HG02973 (cell line): ENCODE measurements around the gene PDE8A.
A peak's percentile ranks its signal among the peaks of the same experiment; 100 is the strongest.

Source experiments
- ATAC-seq: cut with Tn5 transposase; IDR thresholded peaks from one replicate; pipeline ENCODE4 v1.9.1; 2021; ENCODE audit warnings: moderate library complexity; ENCODE audit not compliant: unreplicated experiment

Gene PDE8A, protein sequence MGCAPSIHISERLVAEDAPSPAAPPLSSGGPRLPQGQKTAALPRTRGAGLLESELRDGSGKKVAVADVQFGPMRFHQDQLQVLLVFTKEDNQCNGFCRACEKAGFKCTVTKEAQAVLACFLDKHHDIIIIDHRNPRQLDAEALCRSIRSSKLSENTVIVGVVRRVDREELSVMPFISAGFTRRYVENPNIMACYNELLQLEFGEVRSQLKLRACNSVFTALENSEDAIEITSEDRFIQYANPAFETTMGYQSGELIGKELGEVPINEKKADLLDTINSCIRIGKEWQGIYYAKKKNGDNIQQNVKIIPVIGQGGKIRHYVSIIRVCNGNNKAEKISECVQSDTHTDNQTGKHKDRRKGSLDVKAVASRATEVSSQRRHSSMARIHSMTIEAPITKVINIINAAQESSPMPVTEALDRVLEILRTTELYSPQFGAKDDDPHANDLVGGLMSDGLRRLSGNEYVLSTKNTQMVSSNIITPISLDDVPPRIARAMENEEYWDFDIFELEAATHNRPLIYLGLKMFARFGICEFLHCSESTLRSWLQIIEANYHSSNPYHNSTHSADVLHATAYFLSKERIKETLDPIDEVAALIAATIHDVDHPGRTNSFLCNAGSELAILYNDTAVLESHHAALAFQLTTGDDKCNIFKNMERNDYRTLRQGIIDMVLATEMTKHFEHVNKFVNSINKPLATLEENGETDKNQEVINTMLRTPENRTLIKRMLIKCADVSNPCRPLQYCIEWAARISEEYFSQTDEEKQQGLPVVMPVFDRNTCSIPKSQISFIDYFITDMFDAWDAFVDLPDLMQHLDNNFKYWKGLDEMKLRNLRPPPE

GRCh38 chr15:84981711-84982300 lies at the start of gene PDE8A:
Gene PDE8A, plus strand, starts transcription at chr15:84981856. Its CDS starts 307 bp downstream, at chr15:84982163.
- ATAC-seq, result peak; percentile 17

DNA sequence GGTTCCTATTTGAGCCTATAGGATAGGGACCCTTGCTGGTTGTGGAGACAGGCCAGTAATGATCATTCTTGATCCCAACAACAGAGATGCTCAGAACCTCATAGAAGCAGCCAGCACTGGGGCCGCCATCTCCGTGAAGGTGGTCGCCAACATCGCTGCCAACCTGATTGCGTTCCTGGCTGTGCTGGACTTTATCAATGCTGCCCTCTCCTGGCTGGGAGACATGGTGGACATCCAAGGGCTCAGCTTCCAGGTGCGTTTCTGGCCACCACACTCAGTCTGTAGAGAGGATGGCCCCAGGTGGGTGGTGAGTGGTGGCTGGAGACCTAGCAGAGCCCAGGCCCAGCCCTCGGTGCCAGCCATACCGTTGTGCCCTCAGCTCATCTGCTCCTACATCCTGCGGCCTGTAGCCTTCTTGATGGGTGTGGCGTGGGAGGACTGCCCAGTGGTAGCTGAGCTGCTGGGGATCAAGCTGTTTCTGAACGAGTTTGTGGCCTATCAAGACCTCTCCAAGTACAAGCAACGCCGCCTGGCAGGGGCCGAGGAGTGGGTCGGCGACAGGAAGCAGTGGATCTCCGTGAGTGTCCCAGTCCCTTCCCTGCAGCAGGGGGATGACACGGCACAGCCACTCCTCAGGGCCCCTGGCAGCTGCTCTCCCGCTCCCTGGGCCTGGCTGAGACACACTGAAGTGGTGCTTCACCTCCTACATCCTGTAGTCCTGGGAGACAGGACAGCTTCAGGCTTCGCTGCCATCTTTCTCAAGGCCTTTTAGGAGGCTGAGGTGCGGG lies 46.5 kb upstream of the PDE8A start:
- ATAC-seq, result no peak

DNA sequence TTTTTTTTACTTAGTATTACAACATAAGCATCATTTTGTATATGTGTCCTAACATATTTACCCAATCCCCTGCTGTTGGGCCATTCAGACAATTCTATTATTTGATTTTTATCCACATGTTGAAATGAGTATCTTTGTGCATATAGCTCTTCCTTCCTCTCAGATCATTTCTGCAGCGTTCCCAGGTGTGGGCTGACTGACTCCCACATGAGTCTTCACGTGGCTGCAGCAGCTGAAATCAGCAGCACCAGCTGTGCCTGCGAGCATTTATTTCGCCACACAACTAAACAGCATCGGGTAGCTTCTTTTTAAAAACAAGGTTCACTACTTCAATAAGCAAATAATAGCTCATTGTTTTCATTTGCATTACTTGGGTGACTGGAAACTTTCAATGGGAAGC lies 44.5 kb upstream of the PDE8A start:
- ATAC-seq, result no peak

GRCh38 chr15:84938726-84939125 lies 42.9 kb upstream of the PDE8A start:
- no peak for ATAC-seq

DNA sequence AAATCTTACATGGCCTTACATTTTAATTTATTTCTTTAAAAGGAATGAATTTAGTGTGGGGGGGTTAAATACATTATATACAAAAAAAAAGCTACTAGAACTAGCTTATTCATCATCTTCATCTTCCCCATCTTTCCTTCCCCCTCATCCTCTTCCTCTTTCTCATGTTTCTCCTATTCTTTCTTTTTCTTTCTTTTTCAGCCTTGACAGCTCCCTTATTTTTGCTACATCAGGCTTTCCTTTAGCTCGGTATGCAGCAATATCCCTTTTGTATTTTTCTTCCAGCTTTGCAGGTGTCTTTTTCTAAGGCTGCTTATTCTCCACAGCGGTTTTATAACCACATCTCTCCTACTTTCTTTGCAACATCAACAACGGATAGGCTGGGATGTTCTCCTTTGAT lies 41.3 kb upstream of the PDE8A start:
- ATAC-seq, result no peak

GRCh38 chr15:84942456-84942855 lies 39.2 kb upstream of the PDE8A start:
- ATAC-seq, result no peak

- ATAC-seq, result no peak
Measured at GRCh38 chr15:84944311-84944710, 37.3 kb upstream of the PDE8A start.

GRCh38 chr15:84944861-84945260 lies 36.8 kb upstream of the PDE8A start:
- no peak for ATAC-seq

- ATAC-seq, result no peak
Measured at GRCh38 chr15:84946772-84947489, 34.7 kb upstream of the PDE8A start.

DNA sequence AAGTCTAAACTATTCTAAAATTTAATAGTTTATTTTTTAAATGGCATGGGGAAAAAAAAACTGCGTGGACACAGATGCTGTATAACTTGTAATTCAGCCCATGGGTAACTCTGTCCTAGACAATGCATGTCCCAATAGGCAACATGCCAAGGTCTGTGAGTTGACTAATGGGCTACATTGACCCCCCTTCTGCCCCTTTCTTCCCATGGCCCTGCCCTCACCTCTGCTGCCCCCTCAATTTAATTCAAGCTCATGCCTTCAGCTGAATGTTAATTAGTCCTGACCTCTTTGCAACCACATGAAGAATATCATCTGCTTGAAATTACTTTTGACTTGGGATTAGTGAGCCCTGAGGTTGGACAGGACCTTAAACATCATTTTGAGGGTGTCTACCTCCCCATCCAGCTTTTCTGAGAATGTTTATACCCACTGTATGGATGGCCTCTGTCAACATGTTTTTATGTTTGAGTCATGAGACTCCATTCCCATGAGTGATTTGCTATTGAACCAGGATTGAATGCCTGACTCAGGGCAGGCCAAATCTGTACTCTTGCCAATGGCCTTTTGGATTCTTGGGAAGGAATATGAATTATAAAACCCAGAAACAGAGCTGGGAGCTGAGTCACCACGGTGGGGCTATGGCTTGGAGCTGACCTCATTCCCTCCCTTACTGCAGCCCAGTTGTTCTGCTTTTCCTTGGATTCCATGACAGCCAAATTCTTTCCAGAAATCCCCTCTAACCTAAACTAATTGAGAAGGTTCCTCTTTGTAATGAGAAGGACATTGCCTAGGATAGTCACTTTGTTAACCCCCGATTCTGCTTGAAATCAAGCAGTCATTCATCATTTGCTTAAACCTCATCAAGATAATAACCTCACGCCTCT lies 33.5 kb upstream of the PDE8A start:
- ATAC-seq, result no peak

GRCh38 chr15:84949043-84949442 lies 32.6 kb upstream of the PDE8A start:
- ATAC-seq, result no peak

GRCh38 chr15:84949845-84950569 lies 31.6 kb upstream of the PDE8A start:
- no peak for ATAC-seq

DNA sequence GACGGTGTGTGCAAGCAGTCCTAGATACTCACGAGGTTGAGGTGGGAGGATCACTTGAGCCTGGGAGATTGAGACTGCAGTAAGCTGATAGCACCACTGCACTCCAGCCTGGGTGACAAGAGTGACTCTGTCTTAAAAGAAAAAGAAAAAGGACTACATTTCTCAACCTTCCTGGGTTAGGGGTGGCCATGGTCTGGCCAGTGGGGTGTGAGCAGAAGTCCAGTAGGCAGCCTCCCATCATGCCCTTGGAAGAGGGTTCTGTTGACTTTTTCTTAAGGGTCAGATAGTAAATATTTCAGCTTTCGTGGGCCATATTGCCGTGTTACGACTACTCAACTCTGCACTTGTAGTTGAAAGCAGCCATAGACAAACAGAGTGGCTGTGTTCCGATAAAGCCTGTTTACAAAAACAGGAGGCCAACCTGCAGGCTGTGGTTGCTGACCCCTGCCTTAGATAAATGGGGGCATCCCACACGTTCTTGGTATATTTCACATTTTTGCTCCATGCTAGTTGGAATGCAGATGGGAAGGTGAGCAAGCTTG lies 31.0 kb upstream of the PDE8A start:
- ATAC-seq, result no peak

- ATAC-seq, result no peak
Measured at GRCh38 chr15:84951736-84952135, 29.9 kb upstream of the PDE8A start.

GRCh38 chr15:84953136-84953535 lies 28.5 kb upstream of the PDE8A start:
- ATAC-seq, result no peak

- ATAC-seq, result no peak
Measured at GRCh38 chr15:84953726-84954125, 27.9 kb upstream of the PDE8A start.

DNA sequence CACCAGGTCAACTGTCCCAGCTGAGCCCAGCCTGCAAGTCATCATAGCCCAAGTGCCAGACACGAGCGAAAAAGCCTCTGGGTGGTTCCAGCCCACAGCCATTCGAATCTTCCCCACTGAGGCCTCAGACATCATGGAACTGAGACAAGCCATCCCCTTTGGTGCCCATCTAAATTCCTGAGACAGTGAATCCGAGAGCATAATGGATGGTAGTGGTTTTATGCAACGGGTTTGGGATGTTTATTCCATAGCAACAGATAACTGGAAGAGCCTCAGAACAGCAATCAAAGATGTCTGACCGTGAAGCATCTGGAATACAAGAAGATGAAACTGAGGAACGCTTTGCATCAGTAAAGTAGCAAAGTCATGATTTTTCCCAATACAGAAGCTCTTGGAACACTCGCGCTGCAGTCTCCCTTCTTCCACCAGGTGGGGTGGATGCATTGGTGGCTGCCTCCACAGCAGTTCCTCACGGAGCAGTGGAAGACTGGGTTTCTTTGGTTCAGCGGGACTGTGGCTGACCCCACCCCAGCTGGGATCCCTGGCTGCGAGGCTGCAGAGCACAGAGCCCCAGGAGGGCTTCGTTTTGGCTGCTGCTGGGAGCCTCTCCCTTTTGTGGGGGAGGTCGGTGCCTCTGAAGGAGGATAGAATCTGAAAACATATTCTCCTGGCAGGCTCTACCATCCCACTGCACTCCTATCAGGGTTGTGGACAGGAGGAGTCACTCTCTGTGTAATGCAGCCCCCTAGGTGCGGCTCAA lies 26.4 kb upstream of the PDE8A start:
- ATAC-seq, result no peak

GRCh38 chr15:84956199-84956598 lies 25.5 kb upstream of the PDE8A start:
- ATAC-seq, result no peak
